ENCODE data around the gene LMOD3.

LMOD3 gene

DNA sequence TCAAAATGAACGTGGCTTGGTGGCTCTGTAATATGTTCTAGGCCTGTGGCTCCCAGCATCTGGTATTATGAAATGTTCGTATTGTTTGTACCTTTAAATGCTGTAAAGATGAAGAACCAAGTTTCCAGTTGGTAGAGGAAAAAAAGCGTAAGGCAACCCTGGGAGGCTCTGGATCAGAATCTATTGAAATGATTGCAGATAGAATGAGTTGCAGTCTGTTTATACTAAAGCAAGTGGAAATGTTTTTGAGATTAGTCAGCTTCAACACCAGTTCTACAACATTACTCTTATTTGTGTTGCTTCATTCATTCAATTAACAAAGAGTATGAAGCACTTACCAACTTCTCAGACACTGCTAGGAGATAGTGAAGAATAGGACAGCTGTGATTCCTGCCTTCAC, 32.4 kb downstream of the LMOD3 start:
- DNase-seq = no peak

GRCh38 chr3:69088063-69088462, 34.3 kb downstream of the LMOD3 start:
- no peak for DNase-seq

GRCh38 chr3:69087030-69087791, 35.2 kb downstream of the LMOD3 start:
- DNase-seq = no peak

DNA sequence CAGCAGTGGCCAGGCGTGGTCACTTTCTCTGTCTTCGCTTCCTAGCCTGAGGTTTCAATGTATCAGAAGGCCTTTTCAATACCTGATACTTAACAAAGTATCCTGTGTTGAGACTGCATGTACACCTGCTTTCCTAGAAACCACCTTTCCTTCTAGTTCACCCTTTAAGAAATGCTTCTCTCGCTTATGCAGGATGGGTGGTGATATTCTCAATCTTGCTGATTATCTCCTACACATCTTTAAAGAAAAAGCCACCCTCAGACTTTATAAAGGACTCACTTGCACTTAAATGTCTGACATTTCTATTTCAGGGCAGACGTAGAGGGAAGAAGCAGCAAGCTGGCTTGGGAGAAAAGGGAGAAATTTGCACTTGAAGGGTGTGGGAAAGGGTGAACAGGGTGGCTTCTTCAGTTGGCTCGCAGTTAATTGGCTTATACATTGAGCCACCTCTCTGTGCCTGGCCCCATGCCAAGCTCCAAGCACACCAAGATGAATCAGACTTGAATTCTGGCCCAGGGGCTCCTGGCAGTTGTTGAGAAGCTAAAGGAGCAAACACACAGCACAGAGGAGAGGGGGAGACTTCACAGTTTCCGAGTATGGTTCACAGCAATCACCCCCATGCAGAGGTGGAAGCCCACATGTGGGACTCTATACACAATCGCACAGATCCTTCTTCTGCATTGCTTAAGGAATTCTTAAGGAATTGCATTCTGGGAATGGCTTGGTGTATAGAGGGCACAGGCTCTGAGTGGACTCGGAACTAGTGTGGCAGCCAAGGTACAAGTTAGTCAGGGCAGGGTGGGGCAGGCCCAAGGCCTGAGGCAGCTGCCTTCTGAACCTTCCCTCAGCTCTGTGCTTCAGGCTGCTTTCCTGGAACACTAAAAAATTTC, 36.3 kb downstream of the LMOD3 start:
- DNase-seq = peak; percentile 74

DNA sequence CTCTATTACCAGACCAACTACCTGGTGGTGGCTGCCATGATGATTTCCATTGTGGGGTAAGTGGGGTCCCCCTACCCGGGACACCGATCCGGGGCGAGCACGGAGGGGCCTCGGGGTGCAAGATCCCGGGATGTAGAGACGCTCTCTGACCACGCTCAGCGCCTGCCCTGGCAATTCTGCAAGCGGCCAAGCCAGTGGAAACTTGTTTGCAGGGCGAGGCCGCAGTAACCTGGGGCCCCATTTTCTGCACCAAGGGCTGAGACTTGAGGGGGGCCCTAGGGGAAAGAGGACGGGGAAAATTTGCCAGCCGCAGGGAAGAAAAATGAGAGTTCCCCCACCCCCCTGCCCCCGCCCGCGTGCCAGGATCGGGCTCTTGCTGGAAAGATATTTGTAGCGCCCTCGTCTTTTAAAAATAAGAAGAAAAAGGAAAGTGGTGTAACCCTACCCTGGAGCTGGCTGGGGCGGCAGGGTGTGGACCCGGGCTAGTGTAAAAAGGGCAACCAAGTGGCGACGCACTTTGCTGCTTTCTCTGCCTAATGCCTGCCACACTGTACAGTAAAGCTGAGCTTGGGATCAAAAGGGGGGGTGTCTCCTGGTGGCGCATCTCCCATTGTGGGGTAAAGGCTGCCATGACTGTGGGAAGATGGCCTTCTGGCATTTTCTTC, 37.1 kb downstream of the LMOD3 start:
- DNase-seq = no peak

- peak; percentile 70 for DNase-seq
These were observed 37.8 kb downstream of the LMOD3 start, which contains the start of gene ARL6IP5 for GRCh38 chr3:69084326-69085167. Gene ARL6IP5, plus strand, starts transcription at chr3:69084937. Its CDS starts 111 bp downstream, at chr3:69085048.

- DNase-seq = peak; percentile 65
These were observed 39.6 kb downstream of the LMOD3 start for GRCh38 chr3:69082805-69083204.

DNA sequence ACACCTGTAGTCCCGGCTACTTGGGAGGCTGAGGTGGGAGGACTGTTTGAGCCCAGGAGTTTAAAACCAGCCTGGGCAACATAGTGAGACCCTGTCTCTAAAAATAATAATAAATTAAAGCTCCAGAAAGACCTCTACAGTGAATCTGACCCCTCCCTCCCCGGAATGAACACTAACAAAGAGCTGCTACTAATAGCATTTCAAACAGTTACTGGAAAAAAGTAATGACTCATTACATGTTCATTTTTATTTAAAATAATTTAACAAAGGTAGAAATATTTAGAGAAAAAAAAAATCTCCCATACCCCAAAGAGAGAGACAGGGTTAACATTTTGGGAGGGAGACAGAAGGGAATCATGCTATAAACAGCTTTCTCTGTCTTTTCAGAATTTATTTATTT, 40.0 kb downstream of the LMOD3 start:
- DNase-seq = no peak

- DNase-seq = peak; percentile 19
These were observed 40.7 kb downstream of the LMOD3 start for GRCh38 chr3:69081583-69082262.

GRCh38 chr3:69080233-69080920, 42.0 kb downstream of the LMOD3 start, which contains the start of gene UBA3:
Gene UBA3, minus strand, starts transcription at chr3:69080365. Its CDS starts 12 bp downstream, at chr3:69080353.
- peak; percentile 59 for DNase-seq

DNA sequence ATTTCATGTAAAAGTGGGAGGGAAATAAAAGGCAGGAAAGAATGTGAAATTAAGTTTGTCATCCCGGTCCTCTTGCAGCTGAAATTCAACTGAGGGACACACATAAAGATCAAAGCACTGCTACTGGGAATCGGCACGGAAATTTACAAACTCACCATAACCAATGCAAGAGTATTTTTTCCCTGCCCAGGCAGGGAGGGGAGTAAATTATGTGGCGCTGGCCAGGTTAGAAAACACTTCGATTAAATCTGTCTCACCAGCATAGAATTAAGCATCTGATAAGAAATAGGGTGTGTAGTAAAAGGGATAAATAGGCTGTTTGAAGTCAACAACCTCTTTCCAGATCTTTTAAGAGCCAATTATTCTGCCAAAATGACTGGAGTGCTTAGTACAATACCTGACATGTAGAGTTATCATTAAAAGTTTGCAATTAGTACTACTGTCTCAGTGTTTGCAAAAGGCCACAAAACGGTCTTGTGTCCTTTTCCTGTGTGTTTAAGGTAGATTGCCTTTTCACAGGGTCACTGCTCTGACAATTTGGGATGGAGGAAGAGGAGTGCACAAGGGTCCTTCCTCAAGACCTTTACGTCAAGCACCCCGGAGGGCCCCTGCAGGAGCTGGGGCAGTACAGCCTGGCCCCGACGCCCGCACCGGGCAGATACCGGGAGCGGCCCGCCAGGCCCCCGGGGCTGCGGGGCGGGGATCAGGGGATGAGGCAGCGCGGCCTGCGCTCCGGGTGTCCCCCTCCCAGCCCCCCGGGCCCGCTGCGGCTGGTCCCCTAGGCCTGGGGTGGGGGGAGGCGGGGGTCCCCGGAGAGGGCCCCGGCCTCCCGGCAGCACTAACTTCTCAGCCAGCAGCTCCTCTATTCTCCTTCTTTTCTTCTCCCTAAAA, 42.9 kb downstream of the LMOD3 start:
- no peak for DNase-seq

GRCh38 chr3:69072928-69073327, 49.5 kb downstream of the LMOD3 start:
- DNase-seq = no peak

- no peak for DNase-seq
These were observed 56.3 kb downstream of the LMOD3 start for GRCh38 chr3:69066121-69066520.

DNA sequence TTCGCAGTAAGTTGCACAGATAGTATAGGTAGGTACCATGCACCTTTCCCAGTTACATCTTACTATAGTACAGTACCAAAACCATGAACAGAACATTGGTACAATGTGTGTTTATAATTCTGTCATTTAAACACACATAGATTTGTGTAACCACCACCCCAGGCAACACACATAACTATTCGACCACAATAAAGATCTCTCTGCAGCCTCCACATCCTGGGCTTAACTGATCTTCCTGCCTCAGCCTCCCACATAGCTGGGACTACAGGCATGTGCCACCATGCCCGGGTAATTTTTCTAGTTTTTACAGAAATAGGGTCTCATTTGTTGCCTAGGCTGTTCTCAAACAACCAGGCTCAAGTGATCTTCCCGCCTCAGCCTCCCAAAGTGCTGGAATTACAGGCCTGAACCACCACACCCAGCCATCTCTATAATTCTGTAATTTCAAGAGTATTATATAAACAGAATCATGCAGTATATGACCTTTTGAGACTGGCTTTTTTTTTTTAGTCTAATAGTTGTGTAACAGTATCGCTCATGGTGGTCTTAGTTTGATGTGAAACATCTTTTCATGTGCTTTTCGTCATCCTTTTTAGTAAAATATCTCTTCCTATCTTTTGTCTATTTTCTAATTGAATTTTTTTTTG, 57.0 kb downstream of the LMOD3 start:
- no peak for DNase-seq

GRCh38 chr3:69063636-69064035, 58.8 kb downstream of the LMOD3 start:
- no peak for DNase-seq

DNA sequence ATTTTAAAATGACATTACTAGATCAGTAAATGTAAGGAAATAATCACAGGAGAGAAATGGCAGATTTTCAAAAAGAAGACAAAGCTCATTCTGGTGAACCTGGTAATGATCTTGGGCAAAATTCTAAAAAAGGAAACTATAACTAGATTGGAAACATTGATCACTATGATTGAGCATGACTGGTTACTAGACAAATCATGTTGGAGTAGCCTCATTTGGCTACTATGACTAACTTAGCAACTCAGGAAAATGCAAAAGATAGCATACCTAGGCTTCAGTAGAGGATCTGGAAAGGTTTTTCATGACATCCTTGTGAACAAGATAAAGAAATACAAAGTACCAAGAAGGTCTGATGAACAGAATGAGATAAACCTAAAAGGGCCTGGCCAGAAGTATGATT, 62.7 kb downstream of the LMOD3 start:
- no peak for DNase-seq

- no peak for DNase-seq
These were observed 63.5 kb downstream of the LMOD3 start for GRCh38 chr3:69058947-69059224.

DNA sequence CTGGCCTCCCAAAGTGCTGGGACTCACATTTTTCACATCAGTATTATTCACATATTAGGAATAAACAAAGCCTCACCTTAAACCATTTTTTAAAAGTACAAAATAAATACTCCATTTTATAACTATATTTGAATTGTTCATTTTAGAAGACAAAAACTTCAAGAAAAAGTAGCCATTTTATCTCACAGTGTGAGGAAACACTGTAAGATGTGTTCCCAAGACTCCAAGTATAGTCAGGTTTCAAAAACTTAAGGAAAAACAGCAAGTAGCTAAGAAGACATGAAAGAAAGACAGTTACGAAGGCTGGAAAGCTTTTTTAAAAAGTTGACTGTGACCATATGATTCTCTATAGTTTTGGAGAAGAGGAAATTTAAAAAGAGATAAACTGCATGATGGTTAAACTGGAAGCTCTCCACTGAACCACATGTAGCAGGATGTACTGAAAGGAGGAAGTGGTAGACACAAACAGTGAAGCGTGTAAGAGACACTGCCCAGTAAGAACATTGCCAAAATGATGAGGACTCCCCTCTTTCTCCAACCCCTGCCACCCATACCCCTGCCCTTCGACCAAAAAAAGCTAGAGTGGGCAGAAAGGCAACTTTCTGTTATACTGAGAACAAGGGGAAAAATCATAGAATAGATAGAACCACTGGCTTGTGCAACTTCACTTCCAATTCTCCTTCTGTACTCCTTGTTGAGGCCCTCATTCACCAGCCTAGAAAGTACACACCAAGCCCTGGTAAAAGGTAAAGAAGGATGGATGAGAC, 64.0 kb downstream of the LMOD3 start:
- no peak for DNase-seq
